Motor neuron (in vitro differentiated cells): ENCODE measurements around the gene MAML2. TPM values are rescaled to one million over a fixed set of nuclear protein-coding genes. Genes with fewer than 3 reads are reported as not detected.

Experiments
- ATAC-seq, 8 experiments: fragments of 200-7000 bp; cut with Tn5 transposase; replicated peaks in 6 of 8; 2 replicates each; pipeline ENCODE4 v1.8.0; 2021; ENCODE audit warnings: mild to moderate bottlenecking in 8 of 8, moderate library complexity in 8 of 8
- H3K27ac ChIP-seq, 2 donors: fragments of 250-450 bp; sonication (Bioruptor Pico); 2 replicates each; pipeline ENCODE4 v1.9.0; 2021; ENCODE audit warnings: antibody characterized with exemption in 2 of 2, mild to moderate bottlenecking in 2 of 2, moderate library complexity in 1 of 2
- H3K4me1 ChIP-seq, 2 donors: fragments of 250-450 bp; sonication (Bioruptor Pico); replicated peaks in 1 of 2; 2 replicates each; pipeline ENCODE4 v1.6.1; 2021; ENCODE audit warnings: antibody characterized with exemption in 2 of 2, mild to moderate bottlenecking in 2 of 2, moderate library complexity in 1 of 2
- H3K4me3 ChIP-seq, 5 donors: fragments of 250-450 bp; sonication (Bioruptor Pico); 2 replicates each; pipeline ENCODE4 v1.9.0; 2021; ENCODE audit warnings: antibody characterized with exemption in 5 of 5, mild to moderate bottlenecking in 5 of 5, moderate library complexity in 4 of 5
- WGBS, 10 experiments: fragments of 450-650 bp; shearing (Covaris generic); methylation state at CpG; one replicate each; pipeline ENCODE4 v1.0.0; 2022; 5-methylcytosine and 5-hydroxymethylcytosine counted together
- in situ Hi-C, 9 experiments: fragments of 400-800 bp; cut with MboI; loops; one replicate each; pipeline ENCODE4 v1.15.0; 2021; ENCODE audit warnings: low sequenced_read_pairs in 9 of 9, low pct_unique_long_range_greater_than_20kb in 2 of 9; ENCODE audit not compliant: unreplicated experiment in 9 of 9
- total RNA-seq, 8 experiments: library from RNA; unstranded; fragments of 300-600 nt; gene quantifications; 2 replicates each; pipeline versions ENCODE4 v1.2.3 to v1.2.4, GENCODE V29; 2022

MAML2 gene
- total RNA-seq, 8 experiments from 2014 or later = 4.9 to 21.2 (median 6.4) TPM

- in situ Hi-C loops = no loop called here
- WGBS, 10 experiments = 0 to 76% (median 6%) methylated on average over 1 to 2 of the region's 2 CpGs; no CpG with 5 or more reads in 3 of the 10 experiments
- H3K27ac ChIP-seq = no peak overlapping the region
- peak; percentile 40 to 80 (median 60) for ATAC-seq
- H3K4me1 ChIP-seq = peaks cover 48 to 51% of the 10 kb centered on the region in 2 donors
- no peak overlapping the region for H3K4me3 ChIP-seq
Observed at GRCh38 chr11:96102664-96103078, 240.3 kb downstream of the MAML2 start.

GRCh38 chr11:96101146-96101545, 241.8 kb downstream of the MAML2 start:
- Histone ChIP-seq H3K27ac (no peak overlapping the region), H3K4me3 (no peak overlapping the region), H3K4me1 (peaks cover 38 to 40% of the 10 kb centered on the region in 2 donors)
- no peak for ATAC-seq
- 37 to 93% (median 74%) methylated on average over 1 to 4 of the region's 4 CpGs for WGBS, 10 experiments
- in situ Hi-C loops = no loop called here

GRCh38 chr11:96098511-96099241, 244.3 kb downstream of the MAML2 start:
- in situ Hi-C loops = no loop called here
- peak overlapping the region in 1 of 2 donors; percentile 5 for H3K27ac ChIP-seq
- ATAC-seq = peak in 1 of 8 experiments; percentile 22
- H3K4me1 ChIP-seq = peaks cover 31 to 38% of the 10 kb centered on the region in 2 donors
- no peak overlapping the region for H3K4me3 ChIP-seq
- WGBS, 10 experiments = 14 to 84% (median 54%) methylated on average over 1 to 7 of the region's 7 CpGs

- Histone ChIP-seq H3K27ac (no peak overlapping the region), H3K4me3 (no peak overlapping the region), H3K4me1 (peaks cover 27 to 34% of the 10 kb centered on the region in 2 donors)
- ATAC-seq = peak in 3 of 8 experiments; percentile 21 to 82 (median 44)
- in situ Hi-C loops = no loop called here
- 50 to 100% (median 100%) methylated on average over 1 to 4 of the region's 4 CpGs; no CpG with 5 or more reads in 1 of the 10 experiments for WGBS, 10 experiments
Observed at GRCh38 chr11:96097844-96098421, 245.1 kb downstream of the MAML2 start.

- peak in 1 of 8 experiments; percentile 15 for ATAC-seq
- peaks cover 24 to 26% of the 10 kb centered on the region in 2 donors for H3K4me1 ChIP-seq
- WGBS, 10 experiments = 54 to 100% (median 90%) methylated on average over 1 to 4 of the region's 4 CpGs; no CpG with 5 or more reads in 2 of the 10 experiments
- in situ Hi-C loops = no loop called here
- H3K27ac ChIP-seq = no peak overlapping the region
- no peak overlapping the region for H3K4me3 ChIP-seq
Observed at GRCh38 chr11:96096360-96096759, 246.6 kb downstream of the MAML2 start.

GRCh38 chr11:96095884-96096303, 247.1 kb downstream of the MAML2 start:
- Histone ChIP-seq H3K4me1 (peaks cover 24 to 26% of the 10 kb centered on the region in 2 donors), H3K4me3 (no peak overlapping the region), H3K27ac (no peak overlapping the region)
- WGBS, 10 experiments = 49 to 100% (median 79%) methylated on average over 1 to 2 of the region's 2 CpGs; no CpG with 5 or more reads in 2 of the 10 experiments
- ATAC-seq = peak in 5 of 8 experiments; percentile 31 to 83 (median 58)
- in situ Hi-C loops = no loop called here

- H3K27ac ChIP-seq = no peak overlapping the region
- in situ Hi-C loops = no loop called here
Observed at GRCh38 chr11:96094156-96094555, 248.8 kb downstream of the MAML2 start.

GRCh38 chr11:96092511-96092910, 250.5 kb downstream of the MAML2 start:
- H3K27ac ChIP-seq = no peak overlapping the region
- no peak for ATAC-seq
- H3K4me1 ChIP-seq = peaks cover 9 to 10% of the 10 kb centered on the region in 2 donors
- no peak overlapping the region for H3K4me3 ChIP-seq
- in situ Hi-C loops = no loop called here
- 82 to 100% (median 100%) methylated on average over 1 to 3 of the region's 8 CpGs; no CpG with 5 or more reads in 6 of the 10 experiments for WGBS, 10 experiments

More at GRCh38 chr11:96094156-96094555, 248.8 kb downstream of the MAML2 start:
- WGBS, 10 experiments = 20 to 100% (median 80%) methylated on average over 1 to 2 of the region's 2 CpGs; no CpG with 5 or more reads in 1 of the 10 experiments
- no peak overlapping the region for H3K4me3 ChIP-seq
- peaks cover 24% of the 10 kb centered on the region in 2 donors for H3K4me1 ChIP-seq
- ATAC-seq = no peak

GRCh38 chr11:96091476-96091875, 251.5 kb downstream of the MAML2 start:
- Histone ChIP-seq H3K27ac (no peak overlapping the region), H3K4me3 (no peak overlapping the region), H3K4me1 (peaks cover 12 to 13% of the 10 kb centered on the region in 2 donors)
- ATAC-seq = peak in 1 of 8 experiments; percentile 49
- in situ Hi-C loops = no loop called here
- WGBS, 10 experiments = 11 to 71% (median 20%) methylated on average over 1 of the region's 1 CpG; no CpG with 5 or more reads in 5 of the 10 experiments

GRCh38 chr11:96090711-96091110, 252.3 kb downstream of the MAML2 start:
- in situ Hi-C loops = no loop called here
- Histone ChIP-seq H3K4me3 (no peak overlapping the region), H3K27ac (no peak overlapping the region), H3K4me1 (peaks cover 13% of the 10 kb centered on the region in 2 donors)
- 27 to 89% (median 83%) methylated on average over 2 to 5 of the region's 5 CpGs for WGBS, 10 experiments
- no peak for ATAC-seq

GRCh38 chr11:96088914-96089313, 254.1 kb downstream of the MAML2 start:
- H3K27ac ChIP-seq = no peak overlapping the region
- peaks cover 26 to 30% of the 10 kb centered on the region in 2 donors for H3K4me1 ChIP-seq
- 6 to 100% (median 76%) methylated on average over 2 to 3 of the region's 3 CpGs; no CpG with 5 or more reads in 2 of the 10 experiments for WGBS, 10 experiments
- no peak for ATAC-seq
- no peak overlapping the region for H3K4me3 ChIP-seq
- in situ Hi-C loops = no loop called here

- ATAC-seq = no peak
- in situ Hi-C loops = no loop called here
- 29 to 93% (median 60%) methylated on average over 1 of the region's 1 CpG; no CpG with 5 or more reads in 1 of the 10 experiments for WGBS, 10 experiments
Observed at GRCh38 chr11:96086111-96086510, 256.9 kb downstream of the MAML2 start.

GRCh38 chr11:96085319-96085930, 257.6 kb downstream of the MAML2 start:
- peaks cover 30 to 33% of the 10 kb centered on the region in 2 donors for H3K4me1 ChIP-seq
- H3K4me3 ChIP-seq = no peak overlapping the region
- peak overlapping the region in 1 of 2 donors; percentile 21 for H3K27ac ChIP-seq
- peak in 5 of 8 experiments; percentile 70 to 82 (median 79) for ATAC-seq
- 0 to 80% (median 20%) methylated on average over 1 of the region's 1 CpG; no CpG with 5 or more reads in 1 of the 10 experiments for WGBS, 10 experiments
- in situ Hi-C loops = no loop called here

More at GRCh38 chr11:96086111-96086510, 256.9 kb downstream of the MAML2 start:
- peaks cover 30 to 33% of the 10 kb centered on the region in 2 donors for H3K4me1 ChIP-seq
- H3K27ac ChIP-seq = peak overlapping the region in 1 of 2 donors; percentile 3
- H3K4me3 ChIP-seq = no peak overlapping the region
